Measurements from ENCODE around the gene NOP53. TPM values are rescaled to one million over a fixed set of nuclear protein-coding genes. Genes with fewer than 3 reads are reported as not detected.
A peak's percentile ranks its signal among the peaks of the same experiment; 100 is the strongest.
"Not testable (repeated sequence)": the region's sequence is repeated elsewhere in the genome, so short reads cannot be mapped to it uniquely, and the experiment has no call there.

Gene NOP53
- polyA plus RNA-seq, 1 donor from 2014 or later = 87.0 TPM

GRCh38 chr19:47714855-47715254, 30.5 kb upstream of the NOP53 start:
- H3K9ac ChIP-seq (ENCODE audit: low read length); H3K79me2 ChIP-seq (replicated peaks; ENCODE audit: insufficient read depth, low read length); H3K27ac ChIP-seq (ENCODE audit: low read length); H4K20me1 ChIP-seq (ENCODE audit: insufficient read depth); H3K4me3 ChIP-seq (ENCODE audit: low read length); H3K9me2 ChIP-seq (ENCODE audit: insufficient read depth, low read length); H2AFZ ChIP-seq (ENCODE audit: low read depth, low read length); H3K36me3 ChIP-seq (ENCODE audit: insufficient read depth, low read length); H3F3A ChIP-seq (ENCODE audit: insufficient read depth, low read length, poor library complexity, severe bottlenecking); H3K9me3 ChIP-seq (ENCODE audit: low read length); H3K4me2 ChIP-seq (ENCODE audit: low read length): not testable (repeated sequence)
- peaks cover 13% of the 10 kb centered on the region for H3K27me3 ChIP-seq (ENCODE audit: insufficient read depth, low read depth, low read length)

- Histone ChIP-seq H3K9ac (ENCODE audit: low read length) (no peak overlapping the region), H3K4me3 (ENCODE audit: low read length) (no peak overlapping the region), H4K20me1 (ENCODE audit: insufficient read depth) (no peaks in the 10 kb centered on the region), H3K9me3 (ENCODE audit: low read length) (no peaks in the 10 kb centered on the region), H3K36me3 (ENCODE audit: insufficient read depth, low read length) (no peaks in the 10 kb centered on the region), H3K9me2 (ENCODE audit: insufficient read depth, low read length) (no peaks in the 10 kb centered on the region), H3K27ac (ENCODE audit: low read length) (no peak overlapping the region), H3K79me2 (replicated peaks; ENCODE audit: insufficient read depth, low read length) (no peaks in the 10 kb centered on the region), H3K27me3 (ENCODE audit: insufficient read depth, low read depth, low read length) (peaks cover 13% of the 10 kb centered on the region), H3F3A (ENCODE audit: insufficient read depth, low read length, poor library complexity, severe bottlenecking) (no peaks in the 10 kb centered on the region), H3K4me2 (ENCODE audit: low read length) (no peak overlapping the region), H2AFZ (ENCODE audit: low read depth, low read length) (no peak overlapping the region)
- TF ChIP-seq SMC3 (conservative IDR thresholded peaks at IDR 0.05; ENCODE audit: poor library complexity) (no peak), MXI1 (conservative IDR thresholded peaks at IDR 0.05; ENCODE audit: poor library complexity, severe bottlenecking) (no peak), RAD21 (conservative IDR thresholded peaks at IDR 0.05) (no peak), EP300 (conservative IDR thresholded peaks at IDR 0.05; ENCODE audit: poor library complexity, severe bottlenecking) (no peak), EZH2 (IDR thresholded peaks at IDR 0.05; ENCODE audit: borderline replicate concordance, insufficient read depth, low read length, poor library complexity, severe bottlenecking) (no peak), POLR2AphosphoS5 (IDR thresholded peaks at IDR 0.05) (no peak), CTCF (IDR thresholded peaks at IDR 0.05; ENCODE audit: poor library complexity, severe bottlenecking) (no peak), TAF1 (IDR thresholded peaks at IDR 0.05; ENCODE audit: low read depth) (no peak)
- TF ChIP-seq, protein P1, sequence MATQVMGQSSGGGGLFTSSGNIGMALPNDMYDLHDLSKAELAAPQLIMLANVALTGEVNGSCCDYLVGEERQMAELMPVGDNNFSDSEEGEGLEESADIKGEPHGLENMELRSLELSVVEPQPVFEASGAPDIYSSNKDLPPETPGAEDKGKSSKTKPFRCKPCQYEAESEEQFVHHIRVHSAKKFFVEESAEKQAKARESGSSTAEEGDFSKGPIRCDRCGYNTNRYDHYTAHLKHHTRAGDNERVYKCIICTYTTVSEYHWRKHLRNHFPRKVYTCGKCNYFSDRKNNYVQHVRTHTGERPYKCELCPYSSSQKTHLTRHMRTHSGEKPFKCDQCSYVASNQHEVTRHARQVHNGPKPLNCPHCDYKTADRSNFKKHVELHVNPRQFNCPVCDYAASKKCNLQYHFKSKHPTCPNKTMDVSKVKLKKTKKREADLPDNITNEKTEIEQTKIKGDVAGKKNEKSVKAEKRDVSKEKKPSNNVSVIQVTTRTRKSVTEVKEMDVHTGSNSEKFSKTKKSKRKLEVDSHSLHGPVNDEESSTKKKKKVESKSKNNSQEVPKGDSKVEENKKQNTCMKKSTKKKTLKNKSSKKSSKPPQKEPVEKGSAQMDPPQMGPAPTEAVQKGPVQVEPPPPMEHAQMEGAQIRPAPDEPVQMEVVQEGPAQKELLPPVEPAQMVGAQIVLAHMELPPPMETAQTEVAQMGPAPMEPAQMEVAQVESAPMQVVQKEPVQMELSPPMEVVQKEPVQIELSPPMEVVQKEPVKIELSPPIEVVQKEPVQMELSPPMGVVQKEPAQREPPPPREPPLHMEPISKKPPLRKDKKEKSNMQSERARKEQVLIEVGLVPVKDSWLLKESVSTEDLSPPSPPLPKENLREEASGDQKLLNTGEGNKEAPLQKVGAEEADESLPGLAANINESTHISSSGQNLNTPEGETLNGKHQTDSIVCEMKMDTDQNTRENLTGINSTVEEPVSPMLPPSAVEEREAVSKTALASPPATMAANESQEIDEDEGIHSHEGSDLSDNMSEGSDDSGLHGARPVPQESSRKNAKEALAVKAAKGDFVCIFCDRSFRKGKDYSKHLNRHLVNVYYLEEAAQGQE (IDR thresholded peaks at IDR 0.05; ENCODE audit: borderline replicate concordance) = no peak
Measured at GRCh38 chr19:47716270-47716937, 28.9 kb upstream of the NOP53 start.

DNA sequence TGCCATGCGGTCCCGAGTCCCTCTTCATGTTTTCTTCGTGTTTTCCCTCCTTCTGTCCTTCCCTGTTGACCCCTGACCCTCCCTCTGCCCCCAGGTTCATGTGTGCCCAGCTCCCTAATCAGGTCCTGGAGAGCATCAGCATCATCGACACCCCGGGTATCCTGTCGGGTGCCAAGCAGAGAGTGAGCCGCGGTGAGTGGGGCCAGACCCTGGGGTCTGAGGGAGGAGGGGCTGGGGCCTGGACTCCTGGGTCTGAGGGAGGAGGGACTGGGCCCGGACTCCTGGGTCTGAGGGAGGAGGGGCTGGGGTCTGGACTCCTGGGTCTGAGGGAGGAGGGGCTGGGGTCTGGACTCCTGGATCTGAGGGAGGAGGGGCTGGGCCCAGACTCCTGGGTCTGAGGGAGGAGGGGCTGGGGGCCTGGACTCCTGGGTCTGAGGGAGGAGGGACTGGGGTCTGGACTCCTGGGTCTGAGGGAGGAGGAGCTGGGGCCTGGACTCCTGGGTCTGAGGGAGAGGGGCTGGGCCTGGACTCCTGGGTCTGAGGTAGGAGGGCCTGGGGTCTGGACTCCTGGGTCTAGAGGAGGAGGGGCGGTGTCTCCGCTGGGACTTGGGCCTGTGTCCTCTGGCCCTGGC, 26.8 kb upstream of the NOP53 start:
- not testable (repeated sequence) for H4K20me1 ChIP-seq (ENCODE audit: insufficient read depth); H3K27me3 ChIP-seq (ENCODE audit: insufficient read depth, low read depth, low read length); H3K27ac ChIP-seq (ENCODE audit: low read length); H3K36me3 ChIP-seq (ENCODE audit: insufficient read depth, low read length); H2AFZ ChIP-seq (ENCODE audit: low read depth, low read length); H3K4me2 ChIP-seq (ENCODE audit: low read length); H3K9me2 ChIP-seq (ENCODE audit: insufficient read depth, low read length); H3K9me3 ChIP-seq (ENCODE audit: low read length); H3K4me3 ChIP-seq (ENCODE audit: low read length); H3K79me2 ChIP-seq (replicated peaks; ENCODE audit: insufficient read depth, low read length); H3F3A ChIP-seq (ENCODE audit: insufficient read depth, low read length, poor library complexity, severe bottlenecking)
- peak overlapping the region; percentile 16 for H3K9ac ChIP-seq (ENCODE audit: low read length)
